Stimulated activated CD8-positive, alpha-beta memory T cell treated with anti-CD3 and anti-CD28 coated beads, Interleukin-4, amount 100 ng/mL, for 1 hour (primary cell): ENCODE results near the gene SLC44A2.
A peak's percentile ranks its signal among the peaks of the same experiment; 100 is the strongest.

Experiments used
- DNase-seq, 2 donors: peaks; one replicate each; pipeline ENCODE4 v3.0.0-alpha.2; 2020; ENCODE audit warnings: low read depth in 2 of 2, low spot score in 1 of 2

SLC44A2 gene

DNA sequence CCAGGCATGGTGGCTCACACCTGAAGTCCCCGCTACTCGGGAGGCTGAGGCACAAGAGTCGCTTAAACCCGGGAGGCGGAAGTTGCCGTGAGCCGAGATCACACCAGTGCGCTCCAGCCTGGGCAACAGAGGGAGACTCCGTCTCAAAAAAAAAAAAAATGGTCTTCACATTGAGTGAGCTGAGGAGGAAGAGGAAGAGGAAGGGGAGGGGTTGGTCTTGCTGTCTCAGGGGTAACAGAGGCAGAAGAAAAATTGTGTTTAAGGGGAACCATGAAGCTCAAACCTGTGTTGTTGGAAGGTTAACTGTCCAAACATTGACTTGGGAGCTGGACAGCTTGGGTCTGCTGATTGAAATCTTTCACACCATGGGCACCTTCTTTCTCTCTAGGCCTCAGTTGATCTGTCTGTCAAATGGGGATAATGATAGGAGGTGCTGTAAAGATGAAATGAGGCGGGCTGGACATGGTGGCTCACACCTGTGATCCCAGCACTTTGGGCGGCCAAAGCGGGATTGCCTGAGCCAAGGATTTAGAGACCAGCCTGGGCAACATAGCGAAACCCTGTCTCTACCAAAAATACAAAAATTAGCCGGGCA lies 9.8 kb upstream of the SLC44A2 start:
- DNase-seq, result no peak

DNA sequence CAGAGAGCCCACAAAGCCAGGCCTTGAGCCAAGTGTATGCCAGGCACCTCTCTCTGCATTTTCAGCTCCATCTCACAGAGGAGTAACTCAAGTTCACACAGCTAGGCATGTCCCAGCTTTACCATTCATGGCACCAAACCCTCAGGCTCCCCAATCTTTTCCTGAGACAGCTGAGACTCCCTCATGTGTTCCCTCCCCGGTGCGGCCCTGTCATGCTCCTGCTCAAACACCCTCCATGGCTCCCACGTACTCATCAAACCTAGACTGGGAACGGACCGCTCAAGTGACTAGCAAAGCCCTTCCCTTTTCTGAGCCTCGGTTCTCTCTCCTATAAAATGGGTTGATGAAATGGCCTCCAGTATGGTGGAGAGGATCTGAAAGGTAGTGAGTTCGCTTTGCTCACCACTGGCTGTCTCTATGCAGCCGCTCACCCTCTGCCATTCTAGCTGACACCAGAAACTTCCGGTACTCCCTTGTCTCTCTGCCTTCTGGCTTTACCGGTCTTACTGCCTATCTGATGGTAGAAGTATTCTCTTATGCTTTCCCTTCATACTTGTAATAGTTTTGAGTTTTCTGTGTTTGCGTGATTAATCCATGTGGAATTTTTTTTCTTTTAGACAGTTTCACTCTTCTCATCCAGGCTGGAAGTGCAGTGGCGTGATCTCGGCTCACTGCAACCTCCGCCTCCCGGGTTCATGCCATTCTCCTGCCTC lies 7.8 kb upstream of the SLC44A2 start:
- no peak for DNase-seq

DNA sequence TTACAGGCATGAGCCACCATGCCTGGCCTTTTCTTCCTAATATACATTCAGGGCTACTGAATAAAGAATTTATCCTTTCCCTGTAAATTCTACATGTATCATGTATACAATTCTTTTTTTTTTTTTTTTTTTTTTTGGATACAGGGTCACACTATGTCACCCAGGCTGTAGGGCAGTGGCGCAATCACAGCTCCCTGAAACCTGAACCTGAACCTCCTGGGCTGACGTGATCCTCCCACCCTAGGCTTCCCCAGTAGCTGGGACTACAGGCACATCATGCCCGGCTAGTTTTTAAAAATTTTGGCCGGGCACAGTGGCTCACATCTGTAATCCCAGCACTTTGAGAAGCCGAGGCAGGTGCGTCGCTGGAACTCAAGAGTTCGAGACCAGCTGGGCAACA lies 6.5 kb upstream of the SLC44A2 start:
- no peak for DNase-seq

DNA sequence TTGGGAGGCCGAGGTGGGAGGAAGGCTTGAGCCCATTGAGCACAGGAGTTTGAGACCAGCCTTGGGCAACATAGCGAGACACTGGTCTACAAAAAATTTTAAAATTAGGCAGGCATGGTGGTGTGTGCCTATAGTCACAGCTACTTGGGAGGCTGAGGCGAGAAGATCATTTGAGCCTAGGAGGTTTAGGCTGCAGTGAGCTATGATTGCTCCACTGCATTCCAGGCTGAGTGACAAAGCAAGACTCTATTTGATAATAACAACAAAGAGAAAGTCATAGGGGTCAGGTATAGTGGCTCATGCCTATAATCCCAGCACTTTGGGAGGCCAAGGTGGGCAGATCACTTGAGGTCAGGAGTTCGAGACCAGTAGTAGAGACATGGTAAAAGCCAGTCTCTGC lies 4.6 kb upstream of the SLC44A2 start:
- DNase-seq, result no peak

DNA sequence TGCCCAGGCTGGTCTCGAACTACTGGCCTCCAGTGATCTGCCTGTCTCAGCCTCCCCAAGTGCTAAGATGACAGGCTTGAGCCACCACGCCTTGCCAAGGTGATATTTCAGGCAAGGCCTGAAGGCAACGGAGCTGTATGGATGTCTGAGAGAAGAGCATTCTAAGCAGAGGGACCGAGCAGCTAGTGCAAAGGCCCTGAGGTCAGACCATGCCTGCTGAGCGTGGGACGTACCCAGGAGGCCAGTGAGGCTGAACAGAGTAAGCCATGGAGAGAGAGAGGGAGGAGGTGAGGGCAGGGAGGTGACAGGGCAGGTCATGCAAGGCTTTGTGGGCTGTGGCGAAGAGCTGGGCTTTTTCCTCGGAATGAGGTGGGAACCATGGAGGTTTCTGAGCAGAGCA lies 3.4 kb upstream of the SLC44A2 start:
- no peak for DNase-seq

DNA sequence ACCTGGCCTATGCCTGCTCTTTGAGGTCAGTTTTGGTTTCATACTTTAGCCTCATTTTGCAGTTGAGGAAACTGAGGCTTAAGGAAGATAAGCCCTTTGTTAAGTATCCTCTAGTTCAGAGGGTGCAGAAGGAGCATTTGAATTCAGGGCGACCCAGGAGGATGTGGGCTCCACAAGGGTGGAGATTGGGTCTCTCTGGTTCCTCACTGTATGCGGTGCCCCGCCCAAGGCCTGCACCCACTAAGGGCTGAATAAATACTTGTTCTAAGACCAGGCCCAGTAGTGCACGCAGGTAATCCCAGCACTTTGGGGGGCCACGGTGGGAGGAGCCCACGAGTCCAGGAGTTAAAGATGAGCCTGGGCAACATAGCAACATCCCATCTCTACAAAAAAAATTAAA lies 768 bp upstream of the SLC44A2 start:
- no peak for DNase-seq

DNA sequence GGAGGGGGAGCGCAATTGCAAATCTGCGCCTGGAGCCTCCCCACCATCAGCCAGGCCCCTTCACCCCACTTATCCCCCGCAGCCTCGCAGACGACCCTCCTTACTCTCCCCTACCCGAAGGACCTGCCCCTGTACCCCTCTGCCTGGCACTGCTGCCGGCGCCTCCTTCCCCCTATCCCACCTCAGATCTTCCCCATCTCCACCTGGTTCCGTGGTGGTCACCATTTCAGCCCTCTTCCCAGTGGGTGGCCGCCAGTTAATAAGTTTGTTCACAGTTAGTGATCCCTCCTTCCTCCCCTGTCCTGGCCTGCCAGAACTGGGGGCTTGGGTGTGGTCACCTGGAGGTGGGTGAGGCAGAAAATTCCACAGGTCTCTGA lies 397 bp downstream of the SLC44A2 start:
- no peak for DNase-seq

DNA sequence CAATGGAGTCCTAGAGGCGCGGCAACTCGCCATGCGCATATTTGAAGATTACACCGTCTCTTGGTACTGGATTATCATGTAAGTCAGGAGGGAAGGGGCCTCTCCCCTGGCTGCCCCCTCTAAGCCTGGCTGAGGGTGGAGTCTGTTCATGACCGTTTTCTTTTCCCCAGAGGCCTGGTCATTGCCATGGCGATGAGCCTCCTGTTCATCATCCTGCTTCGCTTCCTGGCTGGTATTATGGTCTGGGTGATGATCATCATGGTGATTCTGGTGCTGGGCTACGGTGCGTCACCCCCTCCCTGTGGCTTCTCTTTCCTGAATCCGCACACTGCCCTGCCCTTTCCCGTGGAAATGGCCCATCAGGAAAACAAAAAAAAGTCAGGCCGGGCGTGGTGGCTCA lies 6.5 kb downstream of the SLC44A2 start:
- no peak for DNase-seq

DNA sequence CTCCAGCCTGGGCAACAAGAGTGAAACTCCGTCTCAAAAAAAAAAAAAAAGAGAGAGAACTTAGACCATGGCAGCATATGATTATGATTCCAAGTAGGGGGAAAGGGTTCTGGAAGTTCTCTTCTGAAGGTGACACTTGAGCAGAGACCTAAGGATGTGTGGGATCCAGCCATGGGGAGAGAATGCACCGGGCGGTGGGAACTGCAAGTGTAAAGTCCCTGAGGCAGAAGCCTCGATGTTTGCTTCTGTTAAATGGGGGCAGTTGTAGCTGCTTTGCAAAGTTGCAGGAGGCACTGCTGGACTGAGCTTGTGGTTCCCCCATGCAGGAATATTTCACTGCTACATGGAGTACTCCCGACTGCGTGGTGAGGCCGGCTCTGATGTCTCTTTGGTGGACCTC lies 9.1 kb downstream of the SLC44A2 start:
- no peak for DNase-seq

DNA sequence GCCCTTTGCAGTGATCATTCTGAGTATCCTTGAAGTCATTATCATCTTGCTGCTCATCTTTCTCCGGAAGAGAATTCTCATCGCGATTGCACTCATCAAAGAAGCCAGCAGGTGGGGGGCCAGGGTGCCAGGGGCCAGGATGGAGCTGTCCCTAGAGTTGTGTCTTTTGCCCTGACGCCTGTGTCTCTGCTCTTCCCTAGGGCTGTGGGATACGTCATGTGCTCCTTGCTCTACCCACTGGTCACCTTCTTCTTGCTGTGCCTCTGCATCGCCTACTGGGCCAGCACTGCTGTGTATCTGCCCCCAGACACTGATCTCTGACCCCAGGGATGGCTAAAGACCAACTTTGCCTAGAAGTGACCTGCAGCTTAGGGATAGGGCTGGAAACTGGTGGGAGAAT lies 9.6 kb downstream of the SLC44A2 start:
- no peak for DNase-seq

DNA sequence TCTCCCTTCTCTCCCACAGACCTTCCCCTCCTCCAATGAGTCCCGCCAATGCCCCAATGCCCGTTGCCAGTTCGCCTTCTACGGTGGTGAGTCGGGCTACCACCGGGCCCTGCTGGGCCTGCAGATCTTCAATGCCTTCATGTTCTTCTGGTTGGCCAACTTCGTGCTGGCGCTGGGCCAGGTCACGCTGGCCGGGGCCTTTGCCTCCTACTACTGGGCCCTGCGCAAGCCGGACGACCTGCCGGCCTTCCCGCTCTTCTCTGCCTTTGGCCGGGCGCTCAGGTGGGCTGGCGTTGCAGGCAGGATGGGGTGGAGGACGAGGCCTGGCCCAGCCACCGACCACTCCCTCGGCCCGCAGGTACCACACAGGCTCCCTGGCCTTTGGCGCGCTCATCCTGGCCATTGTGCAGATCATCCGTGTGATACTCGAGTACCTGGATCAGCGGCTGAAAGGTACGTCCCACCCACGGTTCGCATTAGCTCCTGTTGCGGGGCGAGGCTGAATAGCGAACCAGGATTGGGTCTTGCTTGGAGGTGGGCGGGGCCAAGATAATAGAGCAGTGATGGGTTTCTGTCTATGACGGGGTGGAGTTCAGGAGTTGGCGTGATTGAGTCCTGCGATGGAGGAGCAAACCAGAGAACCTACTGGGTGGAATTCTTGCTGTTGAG lies 11.1 kb downstream of the SLC44A2 start:
- DNase-seq, result no peak

DNA sequence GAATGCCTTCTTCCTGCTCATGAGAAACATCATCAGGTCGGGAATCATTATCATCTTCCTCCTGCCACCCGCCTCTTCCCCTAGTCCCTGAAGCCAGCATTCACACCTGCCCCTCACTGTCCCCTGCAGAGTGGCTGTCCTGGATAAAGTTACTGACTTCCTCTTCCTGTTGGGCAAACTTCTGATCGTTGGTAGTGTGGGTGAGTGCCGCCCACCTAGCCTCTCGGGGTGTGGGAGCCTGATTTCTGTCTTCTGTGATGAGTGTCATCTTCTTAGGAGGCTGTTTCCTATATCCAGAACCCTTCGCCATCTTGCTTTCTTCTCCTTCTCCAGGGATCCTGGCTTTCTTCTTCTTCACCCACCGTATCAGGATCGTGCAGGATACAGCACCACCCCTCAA lies 12.5 kb downstream of the SLC44A2 start:
- no peak for DNase-seq

DNA sequence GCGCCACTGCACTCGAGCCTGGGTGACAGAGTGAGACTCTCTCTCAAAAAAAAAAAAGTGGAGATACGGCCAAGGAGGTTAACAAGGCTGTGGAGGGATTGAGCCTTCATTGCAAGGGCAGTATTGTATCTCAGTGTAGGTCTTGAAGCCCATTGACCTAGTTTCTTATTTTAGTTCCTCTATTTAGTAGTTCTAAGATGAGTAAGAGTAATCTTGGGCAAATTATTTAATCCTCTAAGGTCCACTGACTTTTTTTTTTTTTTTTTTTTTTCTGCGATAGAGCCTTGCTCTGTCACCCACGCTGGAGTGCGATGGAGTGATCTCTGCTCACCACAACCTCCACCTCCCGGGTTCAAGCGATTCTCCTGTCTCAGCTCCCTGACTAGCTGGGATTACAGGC lies 14.5 kb downstream of the SLC44A2 start:
- DNase-seq, result no peak

DNA sequence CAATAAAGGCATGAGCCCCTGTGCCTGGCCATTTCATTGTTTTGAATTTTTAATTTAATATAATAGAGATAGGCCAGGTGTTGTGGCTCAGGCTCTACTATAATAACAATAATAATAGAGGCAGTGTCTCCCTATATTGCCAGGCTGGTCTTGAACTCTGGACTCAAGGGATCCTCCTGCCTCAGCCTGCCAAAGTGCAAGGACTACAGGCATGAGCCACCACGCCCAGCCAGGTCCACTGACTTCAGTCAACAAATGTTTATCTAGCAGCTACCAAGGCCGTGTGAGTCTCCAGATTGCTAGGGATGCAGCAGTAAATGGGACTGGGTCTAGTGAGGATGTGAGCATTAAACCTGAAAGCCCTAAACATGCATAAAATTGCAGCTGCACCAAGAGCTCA lies 15.0 kb downstream of the SLC44A2 start:
- DNase-seq, result no peak

DNA sequence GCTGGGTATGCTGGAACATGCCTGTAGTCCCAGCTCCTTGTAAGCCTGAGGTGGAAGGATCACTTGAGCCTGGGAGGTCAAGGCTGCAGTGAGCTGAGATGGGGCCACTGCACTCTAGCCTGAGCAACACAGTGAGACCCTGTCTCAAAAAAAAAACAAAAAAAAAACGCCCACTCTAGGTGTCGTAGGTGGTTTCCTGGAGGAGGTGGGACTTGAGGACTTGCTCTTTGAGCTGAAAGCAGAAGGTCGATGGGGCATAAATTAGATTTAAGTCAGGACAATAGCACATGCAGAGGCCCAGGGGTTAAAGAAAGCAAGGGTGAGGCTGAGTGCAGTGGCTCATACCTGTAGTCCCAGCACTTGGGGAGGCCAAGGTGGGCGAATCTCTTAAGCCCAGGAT lies 15.9 kb downstream of the SLC44A2 start:
- no peak for DNase-seq

DNA sequence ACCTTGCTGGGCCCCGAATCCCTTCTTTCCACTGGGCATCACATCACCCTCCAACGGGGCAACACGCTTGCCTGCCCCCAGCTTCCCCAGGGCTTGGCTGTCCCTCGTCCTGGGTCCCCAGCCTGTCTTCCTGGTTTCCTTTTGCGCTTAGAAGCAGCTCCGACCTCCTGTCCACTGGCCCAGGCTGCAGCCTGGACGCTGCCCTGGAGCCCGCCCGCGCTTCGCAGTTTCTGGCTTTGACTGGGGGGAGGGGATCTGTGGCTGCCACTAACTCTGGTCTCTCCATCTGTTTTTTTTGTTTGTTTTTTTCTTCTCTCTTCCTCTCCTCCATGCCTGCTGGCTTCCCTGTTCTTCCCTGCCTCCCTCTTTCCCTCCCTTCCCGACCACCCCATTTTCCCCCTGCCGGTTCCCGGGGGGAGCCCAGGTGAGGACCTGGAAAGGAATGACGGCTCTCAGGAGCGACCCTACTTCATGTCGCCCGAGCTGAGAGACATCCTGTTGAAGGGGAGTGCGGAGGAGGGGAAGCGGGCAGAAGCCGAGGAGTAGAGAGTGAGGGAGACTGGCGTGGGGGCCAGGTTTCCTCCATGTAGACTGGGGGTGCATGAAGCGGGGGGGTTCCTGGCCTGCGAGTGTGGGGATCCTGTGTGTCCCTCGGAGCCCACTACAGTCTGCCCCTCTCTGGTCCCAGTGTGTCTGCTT lies 17.3 kb downstream of the SLC44A2 start:
- DNase-seq, result no peak

DNA sequence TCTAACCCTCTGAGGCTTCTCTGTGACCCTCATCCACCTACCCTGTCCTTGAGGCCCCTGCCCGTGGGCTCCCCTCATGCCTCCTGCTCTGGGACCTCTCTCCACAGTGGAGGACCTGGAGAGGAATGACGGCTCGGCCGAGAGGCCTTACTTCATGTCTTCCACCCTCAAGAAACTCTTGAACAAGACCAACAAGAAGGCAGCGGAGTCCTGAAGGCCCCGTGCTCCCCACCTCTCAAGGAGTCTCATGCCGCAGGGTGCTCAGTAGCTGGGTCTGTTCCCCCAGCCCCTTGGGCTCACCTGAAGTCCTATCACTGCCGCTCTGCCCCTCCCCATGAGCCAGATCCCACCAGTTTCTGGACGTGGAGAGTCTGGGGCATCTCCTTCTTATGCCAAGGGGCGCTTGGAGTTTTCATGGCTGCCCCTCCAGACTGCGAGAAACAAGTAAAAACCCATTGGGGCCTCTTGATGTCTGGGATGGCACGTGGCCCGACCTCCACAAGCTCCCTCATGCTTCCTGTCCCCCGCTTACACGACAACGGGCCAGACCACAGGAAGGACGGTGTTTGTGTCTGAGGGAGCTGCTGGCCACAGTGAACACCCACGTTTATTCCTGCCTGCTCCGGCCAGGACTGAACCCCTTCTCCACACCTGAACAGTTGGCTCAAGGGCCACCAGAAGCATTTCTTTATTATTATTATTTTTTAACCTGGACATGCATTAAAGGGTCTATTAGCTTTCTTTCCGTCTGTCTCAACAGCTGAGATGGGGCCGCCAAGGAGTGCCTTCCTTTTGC lies 18.0 kb downstream of the SLC44A2 start:
- DNase-seq, result no peak

DNA sequence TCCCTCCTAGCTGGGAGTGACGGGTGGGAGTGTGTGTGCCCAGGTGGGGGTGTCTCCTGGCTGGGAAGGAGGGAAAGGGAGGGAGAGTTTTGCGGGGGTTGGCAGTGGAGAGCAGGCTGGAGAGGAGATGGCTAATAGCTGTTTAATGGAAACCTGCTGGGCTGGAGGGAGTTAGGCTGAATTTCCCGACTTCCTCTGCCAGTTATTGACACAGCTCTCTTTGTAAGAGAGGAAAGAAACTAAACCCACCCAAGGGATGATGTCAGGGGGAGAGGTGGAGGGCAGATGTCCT lies 18.6 kb downstream of the SLC44A2 start:
- no peak for DNase-seq

DNA sequence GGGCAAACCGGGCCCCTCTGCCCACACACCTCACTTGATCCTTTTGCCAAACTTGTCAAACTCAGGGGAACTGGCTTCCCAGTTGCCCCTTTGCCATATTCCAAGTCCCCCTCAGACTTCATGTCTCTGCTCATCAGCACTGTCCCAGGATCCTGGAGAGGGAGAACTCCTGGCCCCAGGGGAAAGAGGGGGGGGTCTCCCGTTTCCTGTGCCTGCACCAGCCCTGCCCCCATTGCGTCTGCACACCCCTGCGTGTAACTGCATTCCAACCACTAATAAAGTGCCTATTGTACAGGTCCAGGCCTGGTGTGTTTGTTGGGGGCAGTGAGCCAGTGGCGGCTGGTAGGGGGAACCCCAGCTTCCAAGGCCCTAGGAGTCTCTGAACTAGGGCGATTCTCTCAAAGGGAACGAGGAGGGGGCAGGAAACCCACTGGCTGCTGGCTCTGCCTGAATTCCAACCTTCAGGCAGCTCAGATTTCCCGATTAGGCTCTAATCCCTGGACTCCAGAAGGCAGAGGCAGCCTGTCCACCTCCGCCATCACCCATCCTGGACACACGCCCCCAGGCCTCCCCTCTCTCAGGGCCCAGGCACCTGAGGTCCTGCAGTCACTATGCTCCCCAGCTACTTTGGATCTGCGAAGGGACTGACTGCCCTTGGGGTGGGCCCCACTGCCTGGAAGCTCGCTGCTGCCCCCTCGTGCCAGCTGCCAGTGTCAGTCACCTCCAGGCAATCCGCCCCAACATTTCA lies 19.1 kb downstream of the SLC44A2 start:
- peak; percentile 68 to 72 for DNase-seq

DNA sequence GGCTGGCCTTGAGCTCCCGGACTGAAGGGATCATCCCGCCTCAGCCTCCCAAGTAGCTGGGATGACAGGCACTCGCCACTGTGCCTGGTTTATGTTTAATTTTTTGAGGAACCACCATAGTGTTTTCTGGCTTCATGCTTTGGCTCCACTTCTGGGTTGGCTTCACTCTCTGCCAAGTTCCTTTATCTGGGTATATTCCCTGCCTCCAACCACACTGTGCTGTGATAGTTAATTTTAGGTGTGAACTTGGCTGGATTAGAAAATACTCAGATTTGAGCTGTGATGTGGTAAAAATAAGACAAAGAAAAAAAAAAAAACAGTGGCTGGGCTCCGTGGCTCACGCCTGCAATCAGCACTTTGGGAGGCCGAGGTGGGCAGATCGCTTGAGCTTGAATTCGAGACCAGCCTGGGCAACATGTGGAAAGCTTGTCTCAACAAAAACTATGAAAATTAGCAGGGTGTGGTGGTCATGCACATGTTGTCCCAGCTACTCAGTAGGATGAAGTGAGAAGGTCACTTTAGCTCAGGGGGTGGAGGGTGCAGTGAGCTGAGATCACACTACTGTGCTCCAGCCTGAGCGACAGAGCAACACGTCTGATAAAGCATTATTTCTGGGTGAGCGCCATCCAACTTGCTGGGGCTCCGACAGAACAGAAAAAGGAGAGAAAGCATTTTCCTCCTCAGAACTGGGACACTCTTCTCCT lies 21.3 kb downstream of the SLC44A2 start:
- no peak for DNase-seq
